SU-DHL-6 (cell line): ENCODE results near the gene CRIP2.

Source experiments
- CTCF ChIP-seq: fragments of 200-600 bp; sonication (generic); IDR thresholded peaks from one replicate; pipeline ENCODE4 v1.5.1; 2017; ENCODE audit warnings: antibody characterized with exemption, mild to moderate bottlenecking, low read length, moderate library complexity; ENCODE audit not compliant: insufficient read depth, poor library complexity, severe bottlenecking
- EZH2phosphoT487 ChIP-seq: fragments of 200-600 bp; sonication (generic), shearing (Covaris generic); conservative IDR thresholded peaks from 2 replicates; pipeline ENCODE4 v1.6.1; 2018; ENCODE audit warnings: mild to moderate bottlenecking, antibody characterized with exemption, low read length, moderate library complexity, mixed read lengths

DNA sequence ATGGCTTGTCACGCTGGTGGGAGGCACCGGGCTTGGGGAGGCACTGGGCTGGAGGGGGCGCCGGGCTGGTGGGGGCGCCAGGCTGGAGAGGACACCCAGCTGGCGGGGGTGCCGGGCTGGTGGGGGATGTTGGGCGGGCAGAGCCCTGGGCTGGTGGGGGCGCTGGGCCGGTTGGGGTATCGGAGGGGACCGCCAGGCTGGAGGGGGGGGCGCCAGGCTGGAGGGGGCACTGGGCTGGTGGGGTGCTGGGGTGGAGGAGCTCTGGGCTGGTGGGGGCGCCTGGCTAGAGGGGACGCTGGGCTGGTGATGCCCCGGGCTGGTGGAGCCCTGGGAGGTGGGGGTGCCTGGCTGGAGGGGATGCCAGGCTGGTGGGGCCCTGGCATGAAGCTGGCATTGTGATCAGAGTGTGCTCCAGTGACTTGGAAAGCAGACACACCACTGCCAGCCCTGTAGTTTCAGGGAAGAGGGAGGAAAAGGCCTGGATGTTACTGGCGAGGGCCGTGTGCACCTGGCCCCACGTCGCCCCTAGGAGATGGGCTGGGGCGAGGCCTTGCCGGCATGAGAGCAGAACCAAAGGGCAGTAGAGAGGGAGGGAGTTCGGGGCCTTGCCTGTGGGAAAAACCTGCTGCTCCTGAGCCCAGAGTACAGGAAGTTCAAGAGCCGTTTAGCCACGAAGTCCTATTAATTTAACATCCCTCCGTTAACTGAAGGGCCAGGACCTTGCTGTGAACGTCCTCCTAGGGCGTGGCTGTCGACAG, 29.5 kb downstream of the CRIP2 start:
- TF ChIP-seq EZH2phosphoT487 (no peak), CTCF (no peak)
